Naive B cell (primary cell): ENCODE measurements around the gene MYH9. TPM values are rescaled to one million over a fixed set of nuclear protein-coding genes. Genes with fewer than 3 reads are reported as not detected.
A peak's percentile ranks its signal among the peaks of the same experiment; 100 is the strongest.

Experiments
- ATAC-seq, 2 donors: fragments of 150-1000 bp; cut with Tn5 transposase; 2 replicates each; pipeline ENCODE4 v1.10.0; 2021; ENCODE audit warnings: low read depth in 2 of 2, mild to moderate bottlenecking in 2 of 2, moderate library complexity in 2 of 2
- DNase-seq: peaks from one replicate; pipeline ENCODE4 v3.0.0; 2022
- H3K27ac Mint-ChIP-seq, 6 donors: one replicate each; pipeline ENCODE4 v1.8.0; 2020 to 2022; ENCODE audit warnings: mild to moderate bottlenecking in 6 of 6, mixed read lengths in 6 of 6, moderate library complexity in 5 of 6, inconsistent platforms in 2 of 6
- H3K27me3 Mint-ChIP-seq, 3 donors: one replicate each; pipeline ENCODE4 v1.8.0; 2021 to 2022; ENCODE audit warnings: mixed read lengths in 3 of 3, mild to moderate bottlenecking in 1 of 3
- H3K36me3 Mint-ChIP-seq, 2 donors: one replicate each; pipeline ENCODE4 v1.8.0; 2020 to 2022; ENCODE audit warnings: mixed read lengths in 2 of 2, inconsistent platforms in 1 of 2, mild to moderate bottlenecking in 1 of 2
- H3K4me1 Mint-ChIP-seq, 3 donors: one replicate each; pipeline ENCODE4 v1.8.0; 2020 to 2022; ENCODE audit warnings: mixed read lengths in 3 of 3, inconsistent platforms in 1 of 3, mild to moderate bottlenecking in 1 of 3, moderate library complexity in 1 of 3
- H3K4me3 Mint-ChIP-seq, 8 donors: one replicate each; pipeline ENCODE4 v1.8.0; 2020 to 2022; ENCODE audit warnings: mild to moderate bottlenecking in 8 of 8, mixed read lengths in 8 of 8, moderate library complexity in 8 of 8, inconsistent platforms in 2 of 8
- H3K9me3 Mint-ChIP-seq, 7 donors: one replicate each; pipeline ENCODE4 v1.8.0; 2020 to 2022; ENCODE audit warnings: mixed read lengths in 7 of 7, mild to moderate bottlenecking in 5 of 7, inconsistent platforms in 2 of 7, moderate library complexity in 1 of 7
- polyA plus RNA-seq, 6 donors: library from polyadenylated mRNA; unstranded; fragments of 300-500 nt; fragmentation: Illumina TruSeq; gene quantifications; one replicate each; pipeline ENCODE4 v1.2.3, GENCODE V29; 2021; ENCODE audit warnings: low read depth in 6 of 6

Gene MYH9
- polyA plus RNA-seq, 6 donors from 2014 or later: 17.3 to 255 (median 64.5) TPM

DNA sequence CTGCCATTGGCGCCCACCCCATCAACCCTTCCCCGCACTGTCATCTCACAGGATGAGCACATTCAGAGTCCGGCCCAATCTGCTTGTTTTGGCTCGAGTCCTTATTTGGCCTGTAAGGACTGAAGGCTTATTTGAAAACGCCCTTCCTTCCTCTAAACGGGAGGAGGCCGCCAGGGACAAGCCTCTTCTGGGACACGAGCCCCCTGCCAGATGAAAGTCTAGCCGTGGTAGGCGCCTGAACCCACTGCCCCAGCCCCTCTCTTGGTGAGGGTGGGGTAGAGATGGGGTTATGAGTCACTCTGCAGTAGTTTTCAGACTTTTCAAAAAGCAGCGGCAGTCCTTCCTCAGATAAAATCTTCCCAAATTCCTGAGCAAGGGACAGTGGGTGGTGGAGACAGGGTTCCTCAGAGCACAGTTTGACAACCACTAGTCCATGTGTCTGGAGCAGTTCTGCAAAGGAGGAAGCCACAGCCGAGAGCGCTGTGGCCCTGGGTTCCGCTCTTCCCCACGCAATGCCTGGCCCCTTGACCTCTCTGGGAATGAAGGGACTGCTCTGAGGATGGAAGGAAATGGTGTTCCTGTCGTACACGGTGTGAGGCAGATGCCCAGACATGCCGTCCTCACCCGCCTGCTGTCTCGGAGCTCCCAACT is 57.0 kb downstream of the MYH9 start:
- no peaks in the 10 kb centered on the region for H3K9me3 Mint-ChIP-seq
- ATAC-seq (no peak), DNase-seq (no peak)
- H3K27ac Mint-ChIP-seq: peak overlapping the region; percentile 95 to 99 (median 98)
- H3K27me3 Mint-ChIP-seq: no peaks in the 10 kb centered on the region
- H3K36me3 Mint-ChIP-seq: peaks cover 8 to 14% of the 10 kb centered on the region in 2 donors
- H3K4me3 Mint-ChIP-seq: peak overlapping the region; percentile 81 to 94 (median 89)
- peaks cover 74 to 91% (median 84%) of the 10 kb centered on the region in 3 donors for H3K4me1 Mint-ChIP-seq

GRCh38 chr22:36330127-36330526 is 57.6 kb downstream of the MYH9 start:
- Mint-ChIP-seq H3K27me3 (no peaks in the 10 kb centered on the region), H3K36me3 (peaks cover 8 to 14% of the 10 kb centered on the region in 2 donors), H3K4me1 (peaks cover 69 to 85% (median 80%) of the 10 kb centered on the region in 3 donors), H3K9me3 (no peaks in the 10 kb centered on the region), H3K27ac (peak overlapping the region in 5 of 6 donors; percentile 93 to 99 (median 98)), H3K4me3 (peak overlapping the region in 7 of 8 donors; percentile 43 to 89 (median 61))
- no peak for ATAC-seq
- DNase-seq: no peak

DNA sequence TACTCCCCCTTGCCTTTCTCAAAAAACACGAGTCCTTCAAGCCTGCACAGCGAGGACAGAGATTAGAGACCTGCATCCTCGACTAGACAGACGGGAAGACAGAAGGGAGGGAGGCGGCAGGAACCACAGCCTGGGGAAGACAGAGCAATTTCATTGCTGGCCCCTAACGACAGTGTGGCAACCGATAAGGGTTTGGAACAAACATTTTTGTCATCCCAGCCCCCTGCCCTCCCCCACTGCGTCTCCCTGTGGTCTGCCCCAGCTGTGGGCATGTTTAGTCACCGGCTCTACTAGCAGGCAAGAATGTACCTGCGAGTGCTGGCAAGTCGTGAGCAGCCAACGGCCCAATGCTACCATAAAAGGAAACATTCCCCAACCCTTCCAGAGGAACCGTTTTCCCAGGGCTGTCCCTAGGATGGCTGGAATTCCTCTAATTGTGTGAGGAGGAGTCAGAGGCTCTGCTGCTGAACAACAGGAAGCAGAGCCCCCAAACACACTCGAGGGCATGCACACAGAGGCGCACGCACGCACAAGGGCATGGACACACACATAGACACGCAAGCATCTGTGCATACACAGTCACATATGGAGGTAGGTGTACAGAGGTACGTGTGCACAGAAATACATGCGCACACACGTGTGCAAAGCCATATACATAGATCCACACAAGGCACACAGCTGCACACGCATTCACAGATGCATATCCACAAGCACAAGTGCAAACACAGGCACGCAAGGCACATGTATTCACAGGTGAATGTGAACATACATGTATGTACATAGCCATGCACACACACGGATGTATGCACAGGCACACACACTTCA is 58.3 kb downstream of the MYH9 start:
- DNase-seq (no peak), ATAC-seq (no peak)
- Mint-ChIP-seq H3K36me3 (peaks cover 8 to 14% of the 10 kb centered on the region in 2 donors), H3K9me3 (no peaks in the 10 kb centered on the region), H3K27me3 (no peaks in the 10 kb centered on the region), H3K27ac (peak overlapping the region; percentile 92 to 99 (median 95)), H3K4me1 (peaks cover 67 to 79% (median 73%) of the 10 kb centered on the region in 3 donors), H3K4me3 (peak overlapping the region in 6 of 8 donors; percentile 54 to 89 (median 69))

DNA sequence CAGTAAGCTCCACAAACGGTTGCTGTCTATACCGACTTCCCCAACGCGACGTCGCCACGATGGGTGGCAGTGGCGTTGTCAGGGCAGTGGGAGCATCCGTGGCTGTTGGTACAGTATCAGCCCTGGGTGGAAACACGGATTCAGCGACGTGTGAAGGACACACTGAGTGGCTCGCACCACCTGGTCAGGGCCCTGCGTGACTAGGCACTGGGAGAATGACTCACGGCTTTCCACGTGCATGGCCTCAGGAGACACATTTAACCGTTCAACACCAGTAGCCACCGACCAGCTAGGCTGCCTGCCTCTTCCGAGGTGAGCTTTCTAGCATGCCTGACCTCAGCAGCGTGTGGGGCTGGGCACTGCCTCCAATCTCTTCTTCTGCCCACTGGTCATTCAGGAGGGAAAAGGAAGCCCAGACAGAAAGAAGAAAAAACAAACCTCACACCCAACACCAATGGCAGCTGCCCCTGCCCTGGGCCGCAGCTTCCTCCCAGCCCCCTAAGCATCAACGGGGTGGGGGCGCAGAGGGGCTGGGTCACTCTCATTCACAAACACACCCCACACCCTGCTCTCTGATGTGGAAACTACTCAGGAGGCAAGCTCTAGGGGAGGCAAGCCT is 59.0 kb downstream of the MYH9 start:
- H3K36me3 Mint-ChIP-seq: peaks cover 8 to 14% of the 10 kb centered on the region in 2 donors
- peaks cover 60 to 72% (median 66%) of the 10 kb centered on the region in 3 donors for H3K4me1 Mint-ChIP-seq
- peak overlapping the region in 7 of 8 donors; percentile 54 to 76 (median 61) for H3K4me3 Mint-ChIP-seq
- H3K27me3 Mint-ChIP-seq: no peaks in the 10 kb centered on the region
- DNase-seq (peak; percentile 41), ATAC-seq (peak; percentile 32 to 49)
- peak overlapping the region; percentile 91 to 96 (median 94) for H3K27ac Mint-ChIP-seq
- no peaks in the 10 kb centered on the region for H3K9me3 Mint-ChIP-seq

DNA sequence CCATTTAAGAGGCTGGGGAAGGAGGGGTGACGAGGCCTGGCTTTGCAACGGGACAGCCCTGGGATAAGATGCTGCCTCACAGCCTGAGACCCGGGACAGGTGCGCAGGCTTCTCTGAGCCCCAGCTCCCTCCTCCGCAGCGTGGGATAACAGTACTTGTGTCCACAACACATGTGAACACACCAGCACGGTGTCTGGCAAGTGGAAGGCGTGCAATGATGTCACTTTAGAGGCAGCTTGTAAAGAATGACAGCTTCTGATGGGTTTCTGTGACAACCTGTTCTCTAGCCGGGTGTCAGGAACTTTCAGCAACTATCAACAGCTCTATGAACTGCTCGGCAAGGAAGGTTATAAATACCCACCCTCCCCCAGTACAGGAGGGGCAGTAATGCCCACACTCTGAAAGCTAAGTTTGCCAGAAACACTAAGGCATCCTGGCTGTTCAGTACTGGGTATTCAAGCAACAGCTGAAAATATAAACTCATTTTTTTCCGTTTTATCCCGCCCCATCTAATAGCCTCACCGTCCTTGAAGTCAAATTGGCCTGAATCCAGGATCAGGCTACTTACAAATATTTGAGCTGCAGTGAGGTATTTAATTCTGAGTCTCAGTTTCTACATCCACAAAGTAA is 59.7 kb downstream of the MYH9 start:
- peak overlapping the region in 5 of 6 donors; percentile 72 to 96 (median 95) for H3K27ac Mint-ChIP-seq
- H3K4me3 Mint-ChIP-seq: peak overlapping the region in 4 of 8 donors; percentile 54 to 63 (median 58)
- DNase-seq: no peak
- H3K36me3 Mint-ChIP-seq: peaks cover 10 to 14% of the 10 kb centered on the region in 2 donors
- H3K4me1 Mint-ChIP-seq: peaks cover 56 to 65% (median 59%) of the 10 kb centered on the region in 3 donors
- no peaks in the 10 kb centered on the region for H3K9me3 Mint-ChIP-seq
- ATAC-seq: no peak
- no peaks in the 10 kb centered on the region for H3K27me3 Mint-ChIP-seq

- Mint-ChIP-seq H3K4me1 (peaks cover 44 to 49% (median 47%) of the 10 kb centered on the region in 3 donors), H3K4me3 (no peak overlapping the region)
- no peak for DNase-seq
Observed at GRCh38 chr22:36326178-36327161, 61.3 kb downstream of the MYH9 start.

GRCh38 chr22:36325154-36326031 is 62.4 kb downstream of the MYH9 start:
- Mint-ChIP-seq H3K4me1 (peaks cover 33 to 38% (median 36%) of the 10 kb centered on the region in 3 donors), H3K36me3 (peaks cover 14 to 18% of the 10 kb centered on the region in 2 donors), H3K9me3 (no peaks in the 10 kb centered on the region), H3K27ac (peak overlapping the region in 3 of 6 donors; percentile 15 to 42 (median 22)), H3K27me3 (no peaks in the 10 kb centered on the region), H3K4me3 (no peak overlapping the region)
- ATAC-seq (no peak), DNase-seq (no peak)

More at GRCh38 chr22:36326178-36327161, 61.3 kb downstream of the MYH9 start:
- no peak for ATAC-seq
- Mint-ChIP-seq H3K27ac (peak overlapping the region in 4 of 6 donors; percentile 33 to 95 (median 74)), H3K9me3 (no peaks in the 10 kb centered on the region), H3K27me3 (no peaks in the 10 kb centered on the region), H3K36me3 (peaks cover 14 to 17% of the 10 kb centered on the region in 2 donors)

GRCh38 chr22:36324414-36324813 is 63.4 kb downstream of the MYH9 start:
- Mint-ChIP-seq H3K4me1 (peaks cover 24 to 28% (median 27%) of the 10 kb centered on the region in 3 donors), H3K4me3 (no peak overlapping the region), H3K27me3 (no peaks in the 10 kb centered on the region), H3K36me3 (peaks cover 14 to 18% of the 10 kb centered on the region in 2 donors), H3K9me3 (no peaks in the 10 kb centered on the region), H3K27ac (peak overlapping the region in 1 of 6 donors; percentile 37)
- DNase-seq (no peak), ATAC-seq (no peak)

GRCh38 chr22:36323855-36324331 is 63.9 kb downstream of the MYH9 start:
- no peaks in the 10 kb centered on the region for H3K27me3 Mint-ChIP-seq
- peaks cover 18 to 23% (median 23%) of the 10 kb centered on the region in 3 donors for H3K4me1 Mint-ChIP-seq
- peak overlapping the region in 1 of 6 donors; percentile 16 for H3K27ac Mint-ChIP-seq
- peaks cover 14 to 17% of the 10 kb centered on the region in 2 donors for H3K36me3 Mint-ChIP-seq
- no peak for DNase-seq
- no peaks in the 10 kb centered on the region for H3K9me3 Mint-ChIP-seq
- no peak overlapping the region for H3K4me3 Mint-ChIP-seq
- no peak for ATAC-seq

DNA sequence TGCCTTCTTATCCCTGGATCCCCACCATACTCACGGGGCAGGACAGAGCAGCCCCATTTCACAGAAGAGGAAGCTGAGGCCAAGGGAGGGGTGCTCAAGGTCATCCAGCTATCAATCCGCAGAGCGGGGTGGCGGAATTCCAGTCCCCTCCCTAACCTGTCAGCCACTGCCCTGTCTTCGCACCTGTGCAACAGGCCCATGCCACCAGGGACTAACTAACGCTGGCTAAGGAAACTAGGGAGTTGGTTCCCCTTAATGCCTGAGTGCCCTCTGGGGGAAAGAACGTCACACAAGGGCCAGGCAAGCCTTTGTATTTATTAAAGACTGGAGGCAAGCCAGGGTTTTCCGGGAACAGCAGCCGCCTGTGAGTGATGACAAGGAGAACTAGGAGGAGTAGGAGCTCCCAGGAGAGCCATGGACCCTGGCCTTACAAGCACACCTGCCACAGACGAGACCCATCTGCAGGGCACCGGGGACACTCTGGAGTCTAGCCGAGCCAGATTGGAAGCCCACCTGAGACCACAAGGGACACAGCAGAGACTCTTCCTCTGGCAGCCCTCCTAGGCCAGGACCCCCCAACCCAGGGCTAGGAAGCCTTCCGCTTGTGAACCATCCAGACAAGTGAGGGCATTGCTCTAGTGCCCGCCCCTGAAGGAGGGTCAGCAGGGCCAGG is 64.4 kb downstream of the MYH9 start:
- Mint-ChIP-seq H3K4me3 (peak overlapping the region in 1 of 8 donors; percentile 15), H3K27me3 (no peaks in the 10 kb centered on the region), H3K36me3 (peaks cover 11 to 14% of the 10 kb centered on the region in 2 donors), H3K4me1 (peaks cover 13 to 17% (median 17%) of the 10 kb centered on the region in 3 donors), H3K27ac (peak overlapping the region in 3 of 6 donors; percentile 60 to 73 (median 70)), H3K9me3 (no peaks in the 10 kb centered on the region)
- ATAC-seq: no peak
- no peak for DNase-seq

DNA sequence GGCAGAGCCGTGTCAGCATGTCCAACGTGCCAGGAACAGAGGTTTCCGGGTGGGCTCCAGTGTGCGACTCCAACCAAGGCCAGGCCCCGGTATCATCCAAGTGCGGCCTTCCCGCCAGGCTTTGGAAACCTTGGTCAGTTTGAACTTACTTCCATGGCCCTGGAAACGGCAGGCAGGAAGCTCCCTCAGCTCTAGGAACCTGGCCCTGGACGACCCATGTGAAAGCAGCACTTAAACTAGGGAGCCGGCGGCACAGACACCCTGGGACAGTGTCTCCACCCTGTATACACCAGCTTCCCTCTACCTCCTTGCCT is 65.2 kb downstream of the MYH9 start:
- H3K36me3 Mint-ChIP-seq: peaks cover 10 to 14% of the 10 kb centered on the region in 2 donors
- H3K9me3 Mint-ChIP-seq: no peaks in the 10 kb centered on the region
- H3K4me3 Mint-ChIP-seq: no peak overlapping the region
- H3K27ac Mint-ChIP-seq: peak overlapping the region in 1 of 6 donors; percentile 73
- H3K4me1 Mint-ChIP-seq: peaks cover 5 to 16% (median 11%) of the 10 kb centered on the region in 3 donors
- H3K27me3 Mint-ChIP-seq: no peaks in the 10 kb centered on the region
- DNase-seq: no peak
- ATAC-seq: no peak
